Fibroblast of pulmonary artery (primary cell): ENCODE data around the gene ZNF490.
"Not testable (repeated sequence)": the region's sequence is repeated elsewhere in the genome, so short reads cannot be mapped to it uniquely, and the experiment has no call there.

Experiments used
- DNase-seq: peaks from one replicate; pipeline ENCODE4 v3.0.0-alpha.2; 2010; ENCODE audit warnings: low read depth
- H3K4me3 ChIP-seq: replicated peaks from 2 replicates; pipeline ENCODE4 v1.5.1; 2011; ENCODE audit warnings: low read depth, mild to moderate bottlenecking, control low read depth, low read length, moderate library complexity
- TF ChIP-seq, protein P1 (sequence below): IDR thresholded peaks from 2 replicates; pipeline ENCODE4 v1.5.1; 2011; ENCODE audit warnings: mild to moderate bottlenecking, control low read depth, low read length, inconsistent platforms; ENCODE audit errors: missing control alignments

Gene ZNF490

GRCh38 chr19:12623361-12624031 is 12.9 kb upstream of the ZNF490 start:
- DNase-seq: no peak
- H3K4me3 ChIP-seq: no peak overlapping the region
- TF ChIP-seq, protein P1, sequence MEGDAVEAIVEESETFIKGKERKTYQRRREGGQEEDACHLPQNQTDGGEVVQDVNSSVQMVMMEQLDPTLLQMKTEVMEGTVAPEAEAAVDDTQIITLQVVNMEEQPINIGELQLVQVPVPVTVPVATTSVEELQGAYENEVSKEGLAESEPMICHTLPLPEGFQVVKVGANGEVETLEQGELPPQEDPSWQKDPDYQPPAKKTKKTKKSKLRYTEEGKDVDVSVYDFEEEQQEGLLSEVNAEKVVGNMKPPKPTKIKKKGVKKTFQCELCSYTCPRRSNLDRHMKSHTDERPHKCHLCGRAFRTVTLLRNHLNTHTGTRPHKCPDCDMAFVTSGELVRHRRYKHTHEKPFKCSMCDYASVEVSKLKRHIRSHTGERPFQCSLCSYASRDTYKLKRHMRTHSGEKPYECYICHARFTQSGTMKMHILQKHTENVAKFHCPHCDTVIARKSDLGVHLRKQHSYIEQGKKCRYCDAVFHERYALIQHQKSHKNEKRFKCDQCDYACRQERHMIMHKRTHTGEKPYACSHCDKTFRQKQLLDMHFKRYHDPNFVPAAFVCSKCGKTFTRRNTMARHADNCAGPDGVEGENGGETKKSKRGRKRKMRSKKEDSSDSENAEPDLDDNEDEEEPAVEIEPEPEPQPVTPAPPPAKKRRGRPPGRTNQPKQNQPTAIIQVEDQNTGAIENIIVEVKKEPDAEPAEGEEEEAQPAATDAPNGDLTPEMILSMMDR: no peak

DNA sequence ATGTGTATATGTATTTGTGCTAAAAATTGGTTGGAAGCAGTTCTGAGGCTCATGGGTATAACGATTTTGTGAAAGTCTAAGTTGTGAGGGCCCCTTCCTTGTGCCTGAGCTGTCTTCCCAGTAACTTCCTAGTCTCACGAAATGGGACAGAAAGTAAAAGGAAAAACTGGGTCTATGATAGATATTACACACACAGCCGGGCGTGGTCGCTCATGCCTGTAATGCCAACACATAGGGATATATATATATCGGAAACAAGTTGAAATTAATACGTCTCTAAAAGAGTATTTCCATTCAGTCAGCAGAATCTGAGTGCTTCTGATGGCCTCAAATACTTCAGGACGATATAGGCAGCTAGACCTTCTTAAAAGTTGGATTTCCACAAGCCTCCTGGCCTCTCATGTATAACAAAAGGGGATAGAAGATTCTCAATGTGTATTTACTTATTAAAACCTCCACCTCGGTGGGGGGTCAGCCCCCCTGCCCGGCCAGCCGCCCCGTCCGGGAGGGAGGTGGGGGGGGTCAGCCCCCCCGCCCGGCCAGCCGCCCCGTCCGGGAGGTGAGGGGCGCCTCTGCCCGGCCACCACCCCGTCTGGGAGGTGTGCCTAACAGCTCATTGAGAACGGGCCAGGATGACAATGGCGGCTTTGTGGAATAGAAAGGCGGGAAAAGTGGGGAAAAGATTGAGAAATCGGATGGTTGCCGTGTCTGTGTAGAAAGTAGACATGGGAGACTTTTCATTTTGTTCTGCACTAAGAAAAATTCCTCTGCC is 10.8 kb upstream of the ZNF490 start:
- not testable (repeated sequence) for DNase-seq

DNA sequence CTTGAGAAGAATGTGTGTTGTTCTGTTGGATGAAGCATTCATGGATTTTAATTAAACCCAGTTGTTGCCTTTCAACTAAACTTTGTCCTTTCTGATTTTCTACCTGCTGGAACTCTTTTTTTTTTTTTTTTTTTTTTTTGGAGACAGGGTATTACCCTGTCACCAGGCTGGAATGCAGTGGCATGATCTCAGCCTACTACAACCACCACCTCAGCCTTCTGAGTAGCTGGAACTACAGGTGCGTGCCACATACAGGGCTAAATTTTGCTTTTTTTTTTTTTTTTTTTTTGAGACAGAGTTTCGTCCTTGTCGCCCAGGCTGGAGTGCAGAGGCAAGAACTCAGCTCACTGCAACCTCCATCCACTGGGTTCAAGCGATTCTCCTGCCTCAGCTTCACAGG is 7.0 kb upstream of the ZNF490 start:
- TF ChIP-seq, protein P1: no peak
- DNase-seq: no peak

More for the DNA sequence above, 10.8 kb upstream of the ZNF490 start:
- not testable (repeated sequence) for H3K4me3 ChIP-seq

GRCh38 chr19:12611361-12611699 is 717 bp upstream of the ZNF490 start:
- H3K4me3 ChIP-seq: peak overlapping the region; percentile 100
- TF ChIP-seq, protein P1: no peak
- DNase-seq: peak; percentile 76

More for the DNA sequence above, 7.0 kb upstream of the ZNF490 start:
- H3K4me3 ChIP-seq: no peak overlapping the region

DNA sequence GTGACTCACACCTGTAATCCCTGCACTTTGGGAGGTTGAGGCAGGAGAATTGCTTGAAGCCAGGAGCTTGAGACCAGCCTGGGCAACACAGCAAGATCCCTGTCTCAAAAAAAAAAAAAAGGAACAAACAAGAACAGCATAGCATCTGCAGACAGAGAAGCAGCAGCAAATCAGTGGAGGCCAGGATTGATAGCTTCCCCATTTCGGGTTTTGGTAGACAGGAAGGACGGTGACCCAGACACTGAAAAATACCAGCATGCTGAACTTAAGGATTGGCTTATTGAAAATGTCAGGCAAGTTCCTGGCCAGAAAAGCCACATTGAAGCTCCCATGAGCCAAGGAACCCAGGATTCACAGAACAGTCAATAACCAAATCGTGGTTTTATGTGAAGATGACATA is 3.0 kb downstream of the ZNF490 start:
- no peak for DNase-seq
- no peak overlapping the region for H3K4me3 ChIP-seq
- TF ChIP-seq, protein P1: no peak

GRCh38 chr19:12606796-12607195 is 3.8 kb downstream of the ZNF490 start:
- no peak overlapping the region for H3K4me3 ChIP-seq
- DNase-seq: no peak
- TF ChIP-seq, protein P1: no peak

GRCh38 chr19:12603714-12604113 is 6.9 kb downstream of the ZNF490 start:
- DNase-seq: no peak
- TF ChIP-seq, protein P1: no peak
- H3K4me3 ChIP-seq: no peak overlapping the region
